NOMO-1 treated with dmso at 0.1 percent for 144 hours (cell line): ENCODE measurements around the gene ZER1.
A peak's percentile ranks its signal among the peaks of the same experiment; 100 is the strongest.

Experiments
- DNase-seq: peaks from one replicate; lab custom pipeline; 2025; ENCODE audit not compliant: unreplicated experiment; lab: John Stamatoyannopoulos, UW

ZER1 gene

DNA sequence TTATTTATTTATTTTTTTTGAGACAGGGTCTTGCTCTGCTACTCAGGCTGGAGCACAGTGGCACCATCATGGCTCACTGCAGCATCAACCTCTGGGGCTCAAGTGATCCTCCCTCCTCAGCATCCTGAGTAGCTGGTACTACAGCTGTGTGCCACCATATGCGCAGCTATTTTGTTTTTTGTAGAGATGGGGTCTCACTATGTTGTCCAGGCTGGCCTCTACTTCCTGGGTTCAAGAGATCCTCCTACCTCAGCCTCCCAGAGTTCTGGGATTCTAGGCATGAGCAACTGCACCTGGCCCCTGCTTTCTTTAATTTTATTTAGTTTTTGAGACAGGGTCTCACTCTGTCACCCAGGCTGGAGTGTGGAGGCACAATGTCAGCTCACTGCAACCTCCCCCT lies 28.3 kb downstream of the ZER1 start:
- no peak for DNase-seq

DNA sequence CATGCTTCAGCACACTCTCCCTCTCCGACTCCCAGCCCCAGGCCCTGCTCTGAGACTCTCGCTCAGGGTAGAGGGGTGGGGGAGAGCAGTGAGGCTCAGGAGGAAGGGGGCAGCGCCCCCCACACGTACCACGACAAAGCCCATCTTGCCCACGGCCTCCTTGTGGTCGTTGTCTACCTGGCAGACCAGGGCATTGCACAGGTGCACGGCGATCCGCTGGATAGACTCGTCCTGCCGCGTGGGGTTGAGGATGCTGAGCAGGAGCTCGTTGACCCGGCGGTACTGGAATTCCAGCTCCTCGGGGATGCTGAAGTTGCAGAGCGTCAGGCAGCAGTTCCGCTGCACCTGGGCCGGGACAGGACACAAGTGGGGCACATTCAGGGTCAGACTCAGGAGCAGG lies 29.3 kb downstream of the ZER1 start:
- no peak for DNase-seq

DNA sequence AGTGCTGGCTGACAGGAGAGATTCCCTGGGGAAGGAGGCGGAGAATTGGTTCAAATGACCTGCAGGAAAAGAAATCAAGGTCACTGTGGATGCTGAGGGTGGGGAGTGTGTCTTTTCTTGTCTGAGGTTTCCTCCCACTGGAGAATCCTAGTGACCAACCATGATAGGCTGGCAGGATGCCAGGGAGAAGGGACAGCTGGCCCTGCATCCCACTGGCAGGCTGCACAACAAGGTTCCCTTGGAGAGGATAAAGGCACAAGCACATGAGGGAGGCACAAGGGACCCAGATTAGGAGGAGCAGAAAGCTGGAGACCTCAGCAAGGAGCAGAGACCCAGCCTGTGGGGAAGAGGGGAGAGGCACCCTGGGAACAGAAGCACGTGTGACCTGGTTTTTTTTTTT lies 36.4 kb downstream of the ZER1 start:
- no peak for DNase-seq

DNA sequence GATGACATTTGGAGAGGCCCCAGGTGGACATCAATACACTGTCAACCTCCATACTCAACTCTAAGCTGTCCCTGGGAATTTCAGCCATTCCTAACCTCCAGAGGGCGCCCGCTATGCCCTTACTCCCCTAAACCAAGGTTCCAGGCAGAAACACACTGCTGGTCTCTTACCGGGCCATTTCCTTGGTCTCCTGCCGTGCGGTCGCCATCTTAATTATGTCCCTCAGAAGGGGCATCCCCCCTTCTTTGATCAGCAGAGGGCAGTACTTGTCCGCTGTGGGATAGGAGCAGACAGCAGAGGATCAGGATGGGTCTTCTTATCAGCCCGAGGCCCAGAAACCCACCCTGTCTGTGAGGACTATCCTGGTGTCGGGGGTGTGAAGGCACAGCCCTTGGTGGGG lies 38.5 kb downstream of the ZER1 start:
- peak; percentile 56 for DNase-seq

DNA sequence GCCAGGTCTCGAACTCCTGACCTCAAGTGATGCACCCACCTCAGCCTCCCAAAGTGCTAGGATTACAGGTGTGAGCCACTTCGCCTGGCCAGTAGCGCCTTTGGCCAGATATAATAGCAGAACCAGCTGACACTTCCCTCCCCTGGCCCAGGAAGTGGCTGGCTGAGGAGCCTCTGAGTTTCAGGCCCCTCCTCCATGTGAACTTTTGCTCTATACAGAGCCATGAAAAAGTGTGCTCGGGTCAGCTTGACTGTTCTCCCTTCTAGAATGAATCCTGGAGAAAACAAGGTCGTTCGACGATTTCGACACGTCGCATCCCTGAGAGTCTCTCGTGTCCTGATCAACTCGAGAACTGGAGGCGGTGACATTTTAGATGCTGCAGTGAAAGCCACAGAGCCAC lies 39.2 kb downstream of the ZER1 start:
- no peak for DNase-seq

DNA sequence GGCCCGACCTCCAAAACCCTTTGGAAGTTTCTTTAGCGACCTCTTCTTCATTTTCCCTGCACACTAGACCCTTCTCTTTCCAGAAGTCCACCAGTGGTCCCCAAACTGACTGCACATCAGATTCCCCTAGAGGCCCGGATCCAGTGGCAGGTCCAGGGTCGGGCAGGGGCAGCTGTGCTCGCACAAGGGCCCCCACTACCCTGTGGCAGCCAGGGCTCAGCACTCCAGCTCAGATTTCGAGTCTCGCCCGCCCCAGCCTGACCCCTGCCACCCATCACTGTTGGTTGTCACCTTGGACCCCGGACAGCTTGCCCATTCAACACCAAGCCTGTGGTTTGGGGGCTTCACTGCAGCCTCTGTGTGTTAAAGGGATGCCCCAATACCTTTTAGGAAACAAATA lies 40.0 kb downstream of the ZER1 start:
- no peak for DNase-seq

DNA sequence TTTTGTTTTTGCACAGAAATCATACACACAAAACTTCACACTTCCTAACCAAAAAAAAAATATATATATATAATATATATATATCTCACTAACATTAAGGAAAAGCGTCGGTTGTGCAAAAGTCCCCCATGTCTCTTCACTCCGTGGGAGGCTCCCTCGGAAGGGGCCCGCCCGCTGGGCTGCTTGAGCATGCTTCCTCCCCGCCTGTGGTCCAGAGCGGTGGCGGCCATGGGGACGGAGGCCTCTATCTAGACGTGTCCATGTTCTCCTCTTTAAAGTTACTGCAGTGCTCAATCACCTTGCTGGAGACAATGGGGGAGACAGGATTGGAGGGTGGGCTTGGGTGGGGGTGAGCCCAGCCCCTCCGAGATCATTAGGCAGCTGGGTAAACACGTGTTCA lies 40.6 kb downstream of the ZER1 start:
- DNase-seq = no peak

DNA sequence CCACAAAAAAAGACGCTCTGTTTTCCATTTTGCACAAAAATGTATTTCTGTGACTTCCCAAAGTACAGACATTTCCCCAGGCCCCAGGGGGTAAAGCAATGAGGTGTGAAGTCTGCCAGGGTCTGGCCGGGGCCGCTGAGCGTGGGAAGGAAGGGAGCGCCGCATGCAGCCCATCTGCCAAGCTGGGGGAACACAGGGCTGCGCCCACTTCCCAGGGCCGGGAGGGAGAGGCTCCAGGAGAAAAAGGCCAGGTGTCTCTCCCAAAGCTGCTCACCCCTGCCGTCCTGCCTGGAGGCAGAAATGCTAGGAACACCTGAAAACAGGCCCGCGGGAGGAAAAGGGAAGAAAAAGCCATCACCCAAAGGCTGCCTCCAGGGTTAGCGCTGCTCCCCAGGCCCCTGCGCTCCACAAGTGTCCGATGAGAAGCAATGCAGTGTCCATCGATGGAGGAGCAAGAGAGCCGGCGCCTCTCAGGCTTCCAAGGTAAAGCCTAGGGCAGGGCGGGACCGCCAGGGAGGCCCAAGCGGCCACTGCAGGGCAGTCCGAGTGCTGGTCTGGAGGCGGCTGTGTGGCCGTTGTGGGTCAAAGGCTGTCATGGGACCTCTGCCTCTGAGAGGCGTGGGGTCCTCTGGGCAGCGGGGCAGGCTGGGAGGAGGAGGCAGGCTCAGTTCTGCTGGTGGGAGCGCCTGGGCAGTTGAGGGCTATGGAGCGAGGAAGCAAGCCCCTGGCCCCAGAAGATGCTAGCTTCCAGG lies 41.8 kb downstream of the ZER1 start:
- no peak for DNase-seq

DNA sequence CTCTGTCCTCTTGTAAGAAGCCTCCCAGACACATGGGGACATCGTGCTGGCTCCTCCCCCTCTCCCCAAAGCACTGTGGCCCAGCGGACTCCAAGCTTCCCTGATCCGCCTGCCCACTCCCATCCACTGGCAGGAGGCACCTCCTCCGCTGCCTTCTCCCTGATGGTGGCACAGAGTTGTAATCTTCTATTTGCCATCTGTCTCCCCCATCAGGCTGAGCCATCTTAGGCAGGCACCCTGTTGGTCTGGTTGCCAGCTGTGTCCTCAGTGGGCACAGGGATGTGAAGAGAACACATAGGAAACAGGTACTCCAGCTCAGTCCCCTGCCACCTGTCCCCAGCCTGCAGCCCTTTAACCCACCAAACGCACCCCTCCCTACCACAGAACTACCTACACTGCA lies 42.4 kb downstream of the ZER1 start:
- no peak for DNase-seq

DNA sequence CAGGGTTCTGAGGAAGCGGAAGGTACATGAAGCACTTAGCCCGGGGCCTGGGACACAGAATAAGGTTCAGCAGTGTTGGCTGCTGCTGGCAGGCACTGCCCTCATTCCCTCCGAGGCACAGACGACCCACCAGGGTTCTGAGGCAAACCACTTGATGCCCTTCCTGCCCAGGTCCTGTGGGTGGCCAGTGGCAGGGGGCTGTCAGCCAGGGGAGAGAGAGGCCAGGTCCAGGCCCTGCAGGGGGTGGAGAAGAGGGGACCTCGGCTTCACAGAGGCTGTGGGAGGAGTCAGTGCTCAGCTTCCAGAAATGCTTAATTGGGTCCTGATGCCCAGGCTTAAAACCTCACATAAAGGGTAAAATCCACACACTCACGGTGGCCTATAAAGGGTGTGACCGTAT lies 43.4 kb downstream of the ZER1 start:
- DNase-seq = no peak

DNA sequence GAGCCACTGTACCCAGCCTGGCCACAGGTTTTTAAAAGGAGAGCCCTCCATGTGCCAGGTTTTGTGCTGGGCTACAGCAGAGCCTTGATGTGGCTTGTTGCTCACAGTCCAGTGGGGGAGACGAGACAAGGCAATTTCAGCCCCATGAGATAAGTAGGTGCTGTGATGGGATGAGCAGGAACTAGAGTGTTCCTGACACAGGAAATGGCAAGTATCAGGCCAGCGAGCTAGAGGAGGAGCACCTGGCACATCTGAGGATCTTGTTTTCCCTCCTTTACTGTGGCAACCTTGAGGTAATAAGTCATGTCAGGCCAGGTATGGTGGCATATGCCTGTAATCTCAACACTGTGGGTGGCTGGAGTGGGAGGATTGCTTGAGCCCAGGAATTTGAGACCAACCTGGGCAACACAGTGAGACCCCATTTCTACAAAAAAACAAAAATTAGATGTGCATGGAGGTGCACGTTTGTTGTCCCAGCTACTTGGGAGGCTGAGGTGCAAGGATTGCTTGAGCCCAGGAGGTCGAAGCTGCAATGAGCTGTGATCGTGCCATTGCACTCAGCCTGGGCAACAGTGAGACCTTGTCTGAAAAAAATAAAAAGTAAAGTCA lies 44.0 kb downstream of the ZER1 start:
- no peak for DNase-seq

DNA sequence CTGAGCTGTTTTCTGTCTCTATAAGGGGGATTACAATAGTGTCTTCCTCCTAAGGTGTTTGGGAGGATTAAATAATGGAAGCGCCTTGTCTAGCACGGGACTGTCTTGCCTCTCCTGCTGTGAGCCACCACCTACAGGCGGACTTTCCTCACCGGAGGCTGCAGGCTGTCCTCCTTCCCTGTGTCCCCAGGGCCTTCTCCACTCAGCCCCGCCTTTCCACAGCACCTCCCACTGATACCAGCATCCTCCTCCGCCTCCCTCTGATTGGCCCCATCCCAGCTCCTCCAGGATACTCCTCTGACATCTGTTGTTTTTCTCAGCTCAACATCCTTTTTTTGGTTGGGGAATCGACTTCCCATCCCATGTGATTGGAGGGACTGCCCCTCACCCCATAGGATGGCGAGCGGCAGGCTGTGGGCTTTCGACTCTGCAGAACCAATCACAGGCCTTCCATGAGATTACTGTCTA lies 46.9 kb downstream of the ZER1 start:
- DNase-seq = no peak

DNA sequence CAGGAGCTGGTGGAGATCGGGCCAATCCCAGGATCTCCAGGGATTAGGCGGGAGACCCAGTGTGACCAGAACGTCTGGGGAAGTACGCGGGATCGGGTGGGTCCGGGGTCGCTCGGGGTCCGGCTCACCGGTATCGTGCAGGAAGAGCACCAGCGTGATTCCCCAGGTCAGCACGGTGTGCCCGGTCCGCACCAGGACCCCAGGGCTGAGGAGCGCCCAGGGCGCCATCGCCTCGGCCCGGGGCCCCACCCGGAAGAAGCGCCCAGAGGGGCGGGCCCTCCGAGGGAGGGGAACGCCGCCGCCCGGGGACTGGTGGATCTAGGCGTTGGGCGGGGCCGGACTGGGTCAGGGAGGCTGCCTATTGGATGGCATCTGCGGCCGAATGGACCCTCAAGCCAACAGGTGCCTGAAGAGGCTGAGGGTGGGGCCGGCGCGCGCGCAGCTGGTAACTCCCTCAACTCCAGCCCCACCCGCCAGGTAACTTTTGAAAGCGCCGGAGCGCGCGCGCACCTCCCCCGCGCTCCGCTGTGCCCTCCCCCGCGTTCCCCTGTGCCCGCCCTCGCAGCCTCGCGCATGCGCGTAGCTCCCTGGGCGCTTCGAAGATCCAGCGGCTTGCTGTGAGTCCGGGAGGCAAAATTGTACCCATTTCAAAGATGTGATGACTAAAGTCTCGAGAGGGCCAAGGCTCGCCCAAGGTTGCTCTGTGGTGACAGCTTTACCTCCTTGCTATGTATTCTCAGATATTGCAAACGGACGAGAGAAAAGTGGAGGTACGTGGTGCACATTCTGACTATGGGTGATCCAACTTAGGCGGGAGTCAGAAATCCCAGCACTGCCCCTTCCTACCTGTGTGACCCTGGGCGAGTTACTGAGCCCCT lies 47.6 kb downstream of the ZER1 start, which contains the start of gene ZDHHC12:
ZDHHC12 (minus strand) TSS at position 262 of the 878 bp plus-strand sequence; CDS start at position 228, 34 bp downstream.
- peak; percentile 98 for DNase-seq

DNA sequence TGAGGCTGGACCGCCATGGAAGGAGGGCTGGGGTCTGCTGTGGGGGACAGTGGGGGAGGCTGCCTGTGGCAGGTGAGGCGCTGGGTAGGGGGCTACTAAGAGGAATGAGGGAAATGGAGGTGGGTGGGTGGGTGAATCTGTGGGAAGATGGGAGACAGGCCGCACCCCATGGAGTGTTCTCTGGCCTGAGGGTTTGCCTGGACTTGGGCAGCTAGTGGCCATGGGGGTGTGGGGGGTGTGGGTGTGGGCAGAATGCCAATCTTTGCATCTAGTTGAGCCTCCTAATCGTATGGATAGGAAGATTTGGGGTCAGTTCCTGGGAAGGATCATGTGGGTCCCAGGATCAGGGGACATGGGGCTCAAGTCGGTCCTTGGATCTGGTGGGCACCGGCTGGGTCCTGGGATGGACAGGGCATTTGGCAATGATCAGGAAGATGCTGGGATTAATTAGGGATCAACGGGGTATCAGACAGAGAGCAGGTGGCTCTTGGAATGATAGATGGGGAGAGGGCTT lies 48.3 kb downstream of the ZER1 start:
- no peak for DNase-seq

DNA sequence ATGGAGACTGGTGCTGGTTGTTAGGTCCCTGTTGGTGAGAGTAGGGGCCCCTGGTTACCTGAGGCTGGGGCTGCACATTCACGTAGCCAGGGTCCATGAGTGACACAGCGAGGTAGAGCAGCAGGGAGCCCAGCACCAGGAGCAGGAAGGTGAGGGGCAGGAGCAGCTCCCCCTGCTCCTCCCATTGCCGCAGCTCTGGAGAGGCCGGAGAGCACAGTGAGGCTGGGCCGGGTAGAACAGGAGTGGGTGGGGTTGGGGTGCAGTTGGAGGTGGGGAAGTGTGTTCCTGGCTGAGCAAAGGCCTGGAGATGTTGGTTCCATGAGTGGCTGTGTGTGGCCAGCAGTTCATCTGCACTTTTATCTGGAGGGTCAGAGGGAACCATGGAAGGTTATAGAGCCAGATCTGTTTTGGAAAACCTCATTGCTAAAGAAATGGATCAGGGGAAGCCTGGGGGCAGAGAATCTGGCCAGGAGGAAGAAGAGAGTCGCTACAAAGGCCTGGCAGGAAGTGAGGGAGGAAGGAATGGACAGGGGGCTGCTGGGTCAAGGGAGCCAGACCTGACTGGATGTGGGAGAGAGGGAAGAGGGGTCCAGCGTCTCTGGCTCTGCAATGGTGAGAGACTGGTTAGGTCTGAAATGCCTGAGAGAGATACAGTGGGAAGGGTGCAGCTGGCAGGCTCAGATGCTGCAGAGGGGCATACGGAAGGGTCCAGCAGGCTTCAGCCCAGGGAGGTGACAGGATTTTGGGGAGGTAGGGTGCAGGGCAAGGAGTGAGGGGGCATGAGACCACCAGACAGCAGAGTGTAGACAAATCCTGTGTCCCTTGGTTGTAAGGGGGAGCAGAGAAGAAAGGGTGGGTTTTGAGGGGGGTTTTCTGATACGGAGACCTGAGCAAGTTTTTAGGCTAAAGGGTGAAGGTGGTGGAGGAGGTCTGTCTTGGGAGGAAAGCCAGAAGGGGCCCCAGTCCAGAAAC lies 49.1 kb downstream of the ZER1 start:
- DNase-seq = no peak

DNA sequence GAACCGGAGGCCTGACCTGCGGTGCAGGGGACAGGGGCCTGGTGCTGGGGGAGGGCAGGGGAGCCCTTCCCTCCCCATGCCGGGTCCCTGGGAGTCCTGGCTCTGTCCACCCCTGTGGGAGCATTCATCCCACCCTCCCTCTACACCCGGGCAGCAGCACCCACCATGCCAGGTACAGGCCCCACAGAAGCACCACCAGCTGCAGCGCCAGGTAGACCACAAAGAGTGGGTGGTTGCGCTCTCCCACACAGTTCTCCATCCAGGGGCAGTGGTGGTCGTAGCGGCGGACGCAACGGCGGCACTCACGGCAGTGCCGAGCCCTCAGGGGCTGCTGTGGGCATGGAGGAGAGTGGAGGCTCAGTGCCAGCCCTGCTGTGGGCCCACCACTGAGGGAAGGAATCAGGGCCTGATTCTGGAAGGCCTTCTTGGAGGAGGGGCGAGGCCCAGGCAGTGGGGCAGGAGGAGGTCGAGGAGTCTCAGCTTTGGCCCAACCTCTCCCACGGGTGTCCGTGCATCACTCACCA lies 50.2 kb downstream of the ZER1 start:
- DNase-seq = no peak

DNA sequence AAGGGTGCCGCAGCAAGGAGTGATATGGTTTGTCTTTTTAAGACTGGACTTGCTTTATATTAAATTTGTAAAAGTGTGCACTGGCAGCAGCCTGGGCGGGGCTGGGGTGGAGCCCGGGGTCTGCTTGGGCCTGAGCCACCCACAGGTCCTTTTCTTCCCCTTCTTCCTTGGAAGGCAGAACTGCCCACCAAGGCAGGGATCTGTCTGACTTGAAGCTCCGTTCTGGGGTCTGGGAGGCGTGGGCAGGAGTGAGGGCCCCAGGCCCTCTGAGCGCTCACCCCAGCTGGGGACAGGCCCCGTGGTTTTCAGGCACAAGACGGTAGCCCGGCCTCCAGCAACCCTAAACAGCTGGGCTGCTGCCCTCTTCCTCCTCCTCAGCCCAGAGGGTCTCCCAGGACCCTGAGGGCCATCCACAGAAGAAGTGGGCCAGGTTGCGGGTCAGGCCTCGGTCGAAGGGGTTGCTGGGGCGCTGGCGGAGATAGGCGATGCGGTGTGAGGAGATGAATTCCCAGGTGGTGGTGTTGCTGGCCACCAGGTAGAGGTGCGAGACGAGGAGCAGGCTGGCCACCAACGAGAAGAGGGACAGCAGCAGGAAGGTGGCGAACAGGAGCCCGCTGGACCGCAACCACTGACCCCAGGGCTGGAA lies 50.8 kb downstream of the ZER1 start:
- DNase-seq = no peak

DNA sequence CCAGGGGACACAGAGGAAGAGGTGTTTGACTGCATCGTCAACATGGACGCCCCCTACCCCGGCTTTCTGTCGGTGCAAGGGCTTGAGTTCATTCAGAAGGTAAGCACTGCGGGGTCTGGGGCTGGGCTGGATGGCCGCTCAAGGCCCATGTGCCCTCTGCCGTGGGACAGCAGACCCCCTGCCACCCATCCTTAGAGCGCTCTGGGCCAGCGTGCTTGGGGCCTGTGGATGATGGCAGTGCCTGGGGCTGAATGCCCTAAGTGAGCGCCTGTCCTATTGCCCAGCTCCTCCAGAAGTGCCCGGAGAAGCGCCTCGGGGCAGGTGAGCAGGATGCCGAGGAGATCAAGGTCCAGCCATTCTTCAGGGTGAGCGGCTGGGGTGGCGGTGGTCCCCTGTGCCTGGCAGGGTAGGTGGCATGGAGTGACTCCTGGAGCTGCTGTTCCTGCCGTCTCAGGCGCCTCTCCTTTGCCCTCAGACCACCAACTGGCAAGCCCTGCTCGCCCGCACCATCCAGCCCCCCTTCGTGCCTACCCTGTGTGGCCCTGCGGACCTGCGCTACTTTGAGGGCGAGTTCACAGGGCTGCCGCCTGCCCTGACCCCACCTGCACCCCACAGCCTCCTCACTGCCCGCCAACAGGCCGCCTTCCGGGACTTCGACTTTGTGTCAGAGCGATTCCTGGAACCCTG lies 51.7 kb downstream of the ZER1 start:
- no peak for DNase-seq

DNA sequence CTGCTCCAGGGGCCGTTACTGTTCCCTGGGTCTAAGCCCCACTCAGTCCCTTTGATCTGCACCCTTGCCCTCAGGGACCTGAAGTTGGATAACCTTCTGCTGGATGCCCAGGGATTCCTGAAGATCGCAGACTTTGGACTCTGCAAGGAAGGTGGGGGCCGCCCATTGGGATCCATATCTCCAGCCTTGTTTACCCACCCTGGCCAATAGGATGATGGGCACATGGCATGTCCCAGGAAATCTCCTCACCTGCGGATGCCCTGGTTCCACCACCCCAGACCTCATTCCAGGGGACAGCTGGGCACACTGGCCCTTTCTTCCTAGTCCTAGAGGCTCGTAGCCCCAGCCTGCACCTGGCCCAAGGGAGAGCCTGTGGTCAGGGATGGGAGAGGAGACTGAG lies 53.3 kb downstream of the ZER1 start:
- DNase-seq = no peak
